Prostate gland (tissue), 2 donors: ENCODE results near the gene GRK3. TPM values are rescaled to one million over a fixed set of nuclear protein-coding genes. Genes with fewer than 3 reads are reported as not detected.

Experiments used
- DNase-seq: peaks from one replicate; pipeline ENCODE4 v3.0.0-alpha.2; 2019; ENCODE audit warnings: low spot score
- H3K27ac ChIP-seq, 2 donors: fragments of 200-600 bp; sonication (generic); 2 replicates each; pipeline ENCODE4 v1.5.1; 2017 to 2019
- H3K27me3 ChIP-seq: fragments of 200-600 bp; sonication (generic); replicated peaks from 2 replicates; pipeline ENCODE4 v1.5.1; 2019; ENCODE audit not compliant: insufficient read depth
- H3K36me3 ChIP-seq, 2 donors: fragments of 200-600 bp; sonication (generic); 1 replicate in 1 of 2; 2 replicates in 1 of 2; pipeline versions ENCODE4 v1.5.1 to v1.8.1; 2017 to 2019
- H3K4me1 ChIP-seq: fragments of 200-600 bp; sonication (generic); replicated peaks from 2 replicates; pipeline ENCODE4 v1.5.1; 2019
- H3K4me3 ChIP-seq, 2 donors: fragments of 200-600 bp; sonication (generic); 2 replicates each; pipeline ENCODE4 v1.5.1; 2017 to 2019
- H3K9me3 ChIP-seq: fragments of 200-600 bp; sonication (generic); 2 replicates; pipeline ENCODE4 v1.5.1; 2017
- POLR2A ChIP-seq: fragments of 450-650 bp; IDR thresholded peaks from one replicate; pipeline ENCODE4 v1.6.1; 2016; ENCODE audit warnings: antibody characterized with exemption, mild to moderate bottlenecking
- POLR2AphosphoS5 ChIP-seq: sonication (generic); formaldehyde crosslinking; IDR thresholded peaks from one replicate; pipeline ENCODE4 v1.6.1; 2017; ENCODE audit warnings: antibody characterized with exemption
- WGBS: methylation state at CpG from one replicate; pipeline ENCODE4 v1.1.5; 2018; 5-methylcytosine and 5-hydroxymethylcytosine counted together
- intact Hi-C: fragments of 100-400 bp; cut with DNase I; formaldehyde crosslinking; loops from one replicate; pipeline ENCODE4 v1.14.2; 2022
- total RNA-seq, 2 donors: library from RNA; depleted of rRNA; stranded (reverse); fragments of >200 nt; gene quantifications; one replicate each; pipeline ENCODE4 v1.1.0, GENCODE V29; 2016
- TF ChIP-seq, protein P1 (sequence below), 4 experiments: fragments of 200-600 bp in 2 of 4; fragments of 450-650 bp in 2 of 4; sonication (generic) in 2 of 4; IDR thresholded peaks; 1 replicate in 3 of 4; 2 replicates in 1 of 4; pipeline ENCODE4 v1.5.1; 2016 to 2019; ENCODE audit warnings: antibody characterized with exemption in 4 of 4, mild to moderate bottlenecking in 2 of 4, moderate library complexity in 2 of 4

GRK3 gene
- total RNA-seq, 2 donors from 2014 or later, result 10.2 to 16.9 TPM

DNA sequence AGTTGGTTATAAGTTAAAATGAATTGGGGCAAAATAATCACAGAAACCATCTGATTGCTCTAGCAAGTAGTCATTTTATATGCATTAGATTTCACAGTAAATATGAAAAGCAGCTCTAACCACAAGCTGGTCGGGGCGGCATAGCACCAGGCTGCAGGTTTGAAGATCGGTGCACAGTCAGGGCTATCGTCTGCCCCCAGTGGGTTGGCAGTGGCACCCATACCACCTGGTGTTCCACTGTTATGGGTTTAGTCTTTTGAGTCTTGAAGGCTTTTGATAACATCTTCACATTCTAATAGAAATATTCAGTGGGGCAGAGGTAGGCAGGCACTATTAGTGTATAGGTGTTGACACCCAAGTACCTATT, 62.1 kb downstream of the GRK3 start:
- no peaks in the 10 kb centered on the region for H3K27me3 ChIP-seq
- no peaks in the 10 kb centered on the region for H3K9me3 ChIP-seq
- 80% methylated on average over 4 of the region's 4 CpGs for WGBS
- TF ChIP-seq POLR2AphosphoS5, result no peak
- TF ChIP-seq POLR2A, result no peak
- TF ChIP-seq, protein P1, sequence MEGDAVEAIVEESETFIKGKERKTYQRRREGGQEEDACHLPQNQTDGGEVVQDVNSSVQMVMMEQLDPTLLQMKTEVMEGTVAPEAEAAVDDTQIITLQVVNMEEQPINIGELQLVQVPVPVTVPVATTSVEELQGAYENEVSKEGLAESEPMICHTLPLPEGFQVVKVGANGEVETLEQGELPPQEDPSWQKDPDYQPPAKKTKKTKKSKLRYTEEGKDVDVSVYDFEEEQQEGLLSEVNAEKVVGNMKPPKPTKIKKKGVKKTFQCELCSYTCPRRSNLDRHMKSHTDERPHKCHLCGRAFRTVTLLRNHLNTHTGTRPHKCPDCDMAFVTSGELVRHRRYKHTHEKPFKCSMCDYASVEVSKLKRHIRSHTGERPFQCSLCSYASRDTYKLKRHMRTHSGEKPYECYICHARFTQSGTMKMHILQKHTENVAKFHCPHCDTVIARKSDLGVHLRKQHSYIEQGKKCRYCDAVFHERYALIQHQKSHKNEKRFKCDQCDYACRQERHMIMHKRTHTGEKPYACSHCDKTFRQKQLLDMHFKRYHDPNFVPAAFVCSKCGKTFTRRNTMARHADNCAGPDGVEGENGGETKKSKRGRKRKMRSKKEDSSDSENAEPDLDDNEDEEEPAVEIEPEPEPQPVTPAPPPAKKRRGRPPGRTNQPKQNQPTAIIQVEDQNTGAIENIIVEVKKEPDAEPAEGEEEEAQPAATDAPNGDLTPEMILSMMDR (IDR thresholded peaks at IDR 0.05), result no peak
- H3K4me1 ChIP-seq, result peaks cover 17% of the 10 kb centered on the region
- no peak overlapping the region for H3K4me3 ChIP-seq
- H3K36me3 ChIP-seq, result no peaks in the 10 kb centered on the region
- peak overlapping the region; percentile 53 to 82 for H3K27ac ChIP-seq
- no peak for DNase-seq
- intact Hi-C loops, result no loop called here

DNA sequence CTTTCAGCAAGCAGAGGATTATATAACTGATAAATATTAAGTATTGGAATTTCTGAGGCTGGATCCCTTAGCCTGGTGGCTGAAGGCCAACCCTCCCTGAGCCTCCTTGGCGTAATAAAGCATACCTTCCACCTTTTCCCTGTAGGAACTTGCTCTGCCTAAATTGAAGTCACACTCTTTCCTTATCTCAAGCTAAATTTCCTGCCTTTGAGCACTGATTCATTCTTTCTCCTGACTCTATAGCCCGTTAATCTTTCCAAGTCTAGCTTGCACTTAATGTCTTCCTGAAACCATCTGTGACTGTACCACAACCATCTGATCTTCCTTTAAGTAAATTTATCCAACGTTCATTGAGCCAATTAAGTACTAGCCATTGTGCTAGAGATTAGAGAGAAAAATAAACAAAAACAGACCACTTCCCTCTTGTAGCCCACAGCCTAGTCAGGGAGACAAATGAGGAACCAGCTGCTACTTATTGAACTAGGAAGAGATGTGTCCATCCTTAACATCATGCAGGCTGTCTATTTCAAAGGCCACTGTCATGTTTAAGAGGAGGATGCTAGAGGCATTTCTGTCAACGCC, 62.9 kb downstream of the GRK3 start:
- no peak for TF ChIP-seq POLR2A
- TF ChIP-seq, protein P1 (IDR thresholded peaks at IDR 0.05), result no peak
- peak; percentile 66 for TF ChIP-seq POLR2AphosphoS5
- no peaks in the 10 kb centered on the region for H3K36me3 ChIP-seq
- no peaks in the 10 kb centered on the region for H3K27me3 ChIP-seq
- WGBS, result 24% methylated on average over 4 of the region's 4 CpGs
- H3K4me3 ChIP-seq, result no peak overlapping the region
- peaks cover 15% of the 10 kb centered on the region for H3K4me1 ChIP-seq
- intact Hi-C loops, result no loop called here
- DNase-seq, result no peak
- H3K27ac ChIP-seq, result peak overlapping the region; percentile 53 to 82
- H3K9me3 ChIP-seq, result no peaks in the 10 kb centered on the region

GRCh38 chr22:25628494-25628893, 64.0 kb downstream of the GRK3 start:
- WGBS, result 41% methylated on average over 3 of the region's 3 CpGs
- no peaks in the 10 kb centered on the region for H3K9me3 ChIP-seq
- peaks cover 15% of the 10 kb centered on the region for H3K4me1 ChIP-seq
- no peaks in the 10 kb centered on the region for H3K36me3 ChIP-seq
- DNase-seq, result peak; percentile 69
- H3K27ac ChIP-seq, result peak overlapping the region; percentile 57 to 82
- intact Hi-C loops, result no loop called here
- TF ChIP-seq POLR2A (no peak), POLR2AphosphoS5 (peak; percentile 94)
- no peaks in the 10 kb centered on the region for H3K27me3 ChIP-seq
- H3K4me3 ChIP-seq, result no peak overlapping the region

DNA sequence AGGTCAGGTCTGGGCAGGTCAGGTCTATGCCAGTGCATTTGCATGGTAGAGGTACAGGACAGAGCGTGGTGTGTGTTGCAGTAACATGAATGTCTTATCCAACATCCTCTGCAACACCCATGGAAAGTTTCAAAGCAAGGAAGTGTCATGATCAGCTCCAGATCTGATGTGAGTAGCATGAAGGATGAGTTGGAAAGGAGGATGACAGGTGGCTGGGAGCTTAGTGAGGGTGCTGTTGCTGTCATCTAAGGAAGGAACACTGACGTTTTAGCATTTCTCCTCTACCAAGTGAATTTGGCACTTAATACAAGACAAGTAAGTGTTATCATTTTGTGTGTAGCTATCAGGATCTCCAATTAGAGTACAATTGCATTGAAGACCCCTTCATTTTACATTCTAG, 65.1 kb downstream of the GRK3 start:
- intact Hi-C loops, result no loop called here
- Histone ChIP-seq H3K4me3 (no peak overlapping the region), H3K9me3 (no peaks in the 10 kb centered on the region), H3K4me1 (peaks cover 15% of the 10 kb centered on the region), H3K27ac (peak overlapping the region; percentile 57 to 82), H3K36me3 (no peaks in the 10 kb centered on the region), H3K27me3 (no peaks in the 10 kb centered on the region)
- no peak for DNase-seq
- TF ChIP-seq, protein P1 (IDR thresholded peaks at IDR 0.05), result no peak
- TF ChIP-seq POLR2AphosphoS5, result no peak
- no peak for TF ChIP-seq POLR2A
- WGBS, result 66% methylated on average over 2 of the region's 2 CpGs

DNA sequence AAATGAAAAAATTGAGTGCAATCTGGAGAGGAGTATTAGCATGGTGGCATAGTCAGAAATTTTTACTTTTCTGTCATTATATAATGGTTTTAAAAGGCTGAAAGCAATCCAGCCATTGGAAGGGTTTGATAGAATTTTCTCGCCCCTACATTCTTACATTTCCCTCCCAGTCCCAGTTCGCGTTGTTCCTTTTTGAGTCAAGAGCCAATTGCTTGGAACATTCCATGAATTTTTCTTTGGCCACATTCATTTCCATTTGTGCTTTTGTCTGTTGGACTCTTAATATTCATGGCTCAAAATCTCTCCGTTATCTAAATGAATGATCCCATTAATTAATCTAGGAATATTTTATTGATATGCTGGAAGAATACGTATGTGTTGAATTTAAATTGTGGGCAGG, 66.0 kb downstream of the GRK3 start:
- no peak for DNase-seq
- H3K4me3 ChIP-seq, result no peak overlapping the region
- no peaks in the 10 kb centered on the region for H3K9me3 ChIP-seq
- peaks cover 15% of the 10 kb centered on the region for H3K4me1 ChIP-seq
- H3K27ac ChIP-seq, result peak overlapping the region; percentile 57 to 82
- intact Hi-C loops, result no loop called here
- H3K36me3 ChIP-seq, result no peaks in the 10 kb centered on the region
- TF ChIP-seq, protein P1 (IDR thresholded peaks at IDR 0.05), result no peak
- TF ChIP-seq POLR2A, result no peak
- TF ChIP-seq POLR2AphosphoS5, result no peak
- 61% methylated on average over 5 of the region's 5 CpGs for WGBS
- no peaks in the 10 kb centered on the region for H3K27me3 ChIP-seq
